Liver (tissue), 9 donors: Measurements from ENCODE around the gene CASP6. TPM values are rescaled to one million over a fixed set of nuclear protein-coding genes. Genes with fewer than 3 reads are reported as not detected.

Experiments
- DNase-seq: peaks from one replicate; pipeline ENCODE4 v3.0.0-alpha.2; 2017; ENCODE audit warnings: low spot score
- H3K27ac ChIP-seq, 2 donors: one replicate each; pipeline ENCODE4 v1.7.0; 2013; ENCODE audit warnings: inconsistent platforms in 2 of 2, low read length in 2 of 2, control low read depth in 1 of 2, low read depth in 1 of 2, mild to moderate bottlenecking in 1 of 2
- H3K27me3 ChIP-seq, 4 donors: one replicate each; pipeline versions ENCODE4 v1.6.1 to v1.7.0; 2013; ENCODE audit warnings: low read length in 3 of 4, inconsistent platforms in 1 of 4, mild to moderate bottlenecking in 1 of 4, moderate library complexity in 1 of 4; ENCODE audit not compliant: control insufficient read depth in 4 of 4, insufficient read depth in 4 of 4
- H3K36me3 ChIP-seq, 4 donors: one replicate each; pipeline versions ENCODE4 v1.6.1 to v1.7.0; 2013; ENCODE audit warnings: low read length in 3 of 4, mild to moderate bottlenecking in 3 of 4, low read depth in 1 of 4, moderate library complexity in 1 of 4; ENCODE audit not compliant: control insufficient read depth in 4 of 4, insufficient read depth in 3 of 4
- H3K4me1 ChIP-seq, 4 donors: one replicate each; pipeline versions ENCODE4 v1.6.1 to v1.7.0; 2013; ENCODE audit warnings: low read length in 3 of 4, mild to moderate bottlenecking in 3 of 4, moderate library complexity in 1 of 4; ENCODE audit not compliant: control insufficient read depth in 4 of 4, insufficient read depth in 4 of 4
- H3K4me3 ChIP-seq, 3 donors: one replicate each; pipeline versions ENCODE4 v1.6.1 to v1.7.0; 2013; ENCODE audit warnings: low read length in 3 of 3, control low read depth in 1 of 3, low read depth in 1 of 3, mild to moderate bottlenecking in 1 of 3
- H3K9ac ChIP-seq, 2 donors: one replicate each; pipeline ENCODE4 v1.7.0; 2013; ENCODE audit warnings: low read length in 2 of 2, mild to moderate bottlenecking in 2 of 2, moderate library complexity in 2 of 2, control low read depth in 1 of 2, low read depth in 1 of 2
- H3K9me3 ChIP-seq, 4 donors: one replicate each; pipeline versions ENCODE4 v1.6.1 to v1.7.0; 2013; ENCODE audit warnings: low read length in 3 of 4; ENCODE audit not compliant: control insufficient read depth in 4 of 4
- EGR1 ChIP-seq, 2 donors: IDR thresholded peaks; 2 replicates each; pipeline ENCODE4 v1.6.1; 2016 to 2018; ENCODE audit warnings: antibody characterized with exemption in 2 of 2, low read depth in 2 of 2
- FOXA1 ChIP-seq: IDR thresholded peaks from 2 replicates; pipeline ENCODE4 v1.6.1; 2016; ENCODE audit warnings: antibody characterized with exemption
- FOXA2 ChIP-seq: IDR thresholded peaks from 2 replicates; pipeline ENCODE4 v1.6.1; 2016; ENCODE audit warnings: antibody characterized with exemption
- GABPA ChIP-seq, 2 donors: IDR thresholded peaks in 1 of 2; conservative IDR thresholded peaks in 1 of 2; 2 replicates each; pipeline ENCODE4 v1.6.1; 2016; ENCODE audit warnings: antibody characterized with exemption in 2 of 2, mild to moderate bottlenecking in 1 of 2, moderate library complexity in 1 of 2
- HNF4A ChIP-seq, 2 donors: conservative IDR thresholded peaks; 2 replicates each; pipeline ENCODE4 v1.6.1; 2016; ENCODE audit warnings: antibody characterized with exemption in 2 of 2, mild to moderate bottlenecking in 2 of 2
- HNF4G ChIP-seq: IDR thresholded peaks from 2 replicates; pipeline ENCODE4 v1.6.1; 2016; ENCODE audit warnings: antibody characterized with exemption
- JUND ChIP-seq, 2 donors: IDR thresholded peaks; 2 replicates each; pipeline ENCODE4 v1.6.1; 2016; ENCODE audit warnings: antibody characterized with exemption in 2 of 2
- NR2F2 ChIP-seq: IDR thresholded peaks from 2 replicates; pipeline ENCODE4 v1.6.1; 2016; ENCODE audit warnings: antibody characterized with exemption
- RAD21 ChIP-seq, 2 donors: IDR thresholded peaks; 2 replicates each; pipeline ENCODE4 v1.6.1; 2016; ENCODE audit warnings: antibody characterized with exemption in 2 of 2, mild to moderate bottlenecking in 2 of 2
- RXRA ChIP-seq, 2 donors: IDR thresholded peaks; 2 replicates each; pipeline ENCODE4 v1.6.1; 2017 to 2018; ENCODE audit warnings: antibody characterized with exemption in 2 of 2, mild to moderate bottlenecking in 1 of 2
- SP1 ChIP-seq: IDR thresholded peaks from 2 replicates; pipeline ENCODE4 v1.6.1; 2018; ENCODE audit warnings: antibody characterized with exemption, mild to moderate bottlenecking
- TAF1 ChIP-seq: conservative IDR thresholded peaks from 2 replicates; pipeline ENCODE4 v1.6.1; 2016; ENCODE audit warnings: antibody characterized with exemption, mild to moderate bottlenecking
- YY1 ChIP-seq: IDR thresholded peaks from 2 replicates; pipeline ENCODE4 v1.6.1; 2016; ENCODE audit warnings: antibody characterized with exemption, mild to moderate bottlenecking
- WGBS: extraction: QIAGEN DNeasy Blood & Tissue Kit; methylation state at CpG from one replicate; pipeline ENCODE4 v1.1.7; 2013; 5-methylcytosine and 5-hydroxymethylcytosine counted together
- polyA plus RNA-seq, 2 donors: library from polyadenylated mRNA; stranded (reverse) in 1 of 2; unstranded in 1 of 2; fragments of 200-250 nt in 1 of 2; fragments of >200 nt in 1 of 2; fragmentation: Nextera tagmentation in 1 of 2; extraction: Ambion mirVana in 1 of 2; gene quantifications; one replicate each; pipeline versions ENCODE4 v1.2.1 to v1.2.3, GENCODE V29; 2013 to 2015
- total RNA-seq, 2 donors: library from RNA; depleted of rRNA; stranded (reverse); fragments of >200 nt; gene quantifications; one replicate each; pipeline ENCODE4 v1.2.3, GENCODE V29; 2014
- TF ChIP-seq, protein P1 (sequence below): IDR thresholded peaks from 2 replicates; pipeline ENCODE4 v1.6.1; 2016; ENCODE audit warnings: antibody characterized with exemption
- TF ChIP-seq, protein P2 (sequence below): IDR thresholded peaks from 2 replicates; pipeline ENCODE4 v1.6.1; 2016; ENCODE audit warnings: antibody characterized with exemption
- TF ChIP-seq, protein P3 (sequence below): fragments of 150-350 bp; IDR thresholded peaks from 2 replicates; pipeline ENCODE4 v1.5.1; 2017; ENCODE audit warnings: improper control_type of control experiment, low read depth, low read length; ENCODE audit not compliant: missing input control
- TF ChIP-seq, protein P4 (sequence below): IDR thresholded peaks from 2 replicates; pipeline ENCODE4 v1.6.1; 2016; ENCODE audit warnings: antibody characterized with exemption
- TF ChIP-seq, protein P5 (sequence below): IDR thresholded peaks from 2 replicates; pipeline ENCODE4 v1.6.1; 2016; ENCODE audit warnings: antibody characterized with exemption, mild to moderate bottlenecking
- donor health status: healthy.
- donor health status: healthy.
- donor health status: healthy.
- donor health status: healthy.
- donor health status: healthy.

The CASP6 gene
- total and polyA plus RNA-seq, 4 donors, result 14.9 to 20.9 (median 19.5) TPM

DNA sequence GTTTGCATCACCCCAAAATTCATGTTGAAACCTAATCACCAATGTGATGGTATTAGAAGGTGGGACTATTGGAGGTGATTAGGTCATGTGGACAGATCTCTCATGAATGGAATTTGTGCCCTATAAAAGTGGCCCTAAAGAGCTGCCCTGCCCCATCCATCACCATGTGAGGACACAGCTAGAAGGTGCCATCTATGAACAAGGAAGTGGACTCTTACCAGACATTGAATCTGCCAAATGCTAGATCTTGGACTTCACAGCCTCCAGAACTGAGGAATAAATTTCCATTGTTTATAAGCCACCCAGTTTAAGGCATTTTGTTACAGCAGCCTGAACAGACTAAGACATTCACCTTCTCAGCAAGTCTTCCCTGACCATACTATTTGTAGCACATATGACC lies 19.1 kb upstream of the CASP6 start:
- Histone ChIP-seq H3K9ac (no peak overlapping the region), H3K4me3 (no peak overlapping the region), H3K9me3 (no peaks in the 10 kb centered on the region), H3K27me3 (no peaks in the 10 kb centered on the region), H3K36me3 (peaks cover 0 to 3% (median 1%) of the 10 kb centered on the region in 4 donors), H3K27ac (no peak overlapping the region), H3K4me1 (no peaks in the 10 kb centered on the region)
- TF ChIP-seq, protein P1, sequence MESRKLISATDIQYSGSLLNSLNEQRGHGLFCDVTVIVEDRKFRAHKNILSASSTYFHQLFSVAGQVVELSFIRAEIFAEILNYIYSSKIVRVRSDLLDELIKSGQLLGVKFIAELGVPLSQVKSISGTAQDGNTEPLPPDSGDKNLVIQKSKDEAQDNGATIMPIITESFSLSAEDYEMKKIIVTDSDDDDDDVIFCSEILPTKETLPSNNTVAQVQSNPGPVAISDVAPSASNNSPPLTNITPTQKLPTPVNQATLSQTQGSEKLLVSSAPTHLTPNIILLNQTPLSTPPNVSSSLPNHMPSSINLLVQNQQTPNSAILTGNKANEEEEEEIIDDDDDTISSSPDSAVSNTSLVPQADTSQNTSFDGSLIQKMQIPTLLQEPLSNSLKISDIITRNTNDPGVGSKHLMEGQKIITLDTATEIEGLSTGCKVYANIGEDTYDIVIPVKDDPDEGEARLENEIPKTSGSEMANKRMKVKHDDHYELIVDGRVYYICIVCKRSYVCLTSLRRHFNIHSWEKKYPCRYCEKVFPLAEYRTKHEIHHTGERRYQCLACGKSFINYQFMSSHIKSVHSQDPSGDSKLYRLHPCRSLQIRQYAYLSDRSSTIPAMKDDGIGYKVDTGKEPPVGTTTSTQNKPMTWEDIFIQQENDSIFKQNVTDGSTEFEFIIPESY, result no peak
- no peak for TF ChIP-seq EGR1 (IDR thresholded peaks at IDR 0.05; ENCODE audit: low read depth in 2 of 2)
- TF ChIP-seq FOXA2, result no peak
- TF ChIP-seq GABPA (IDR thresholded peaks at IDR 0.05 in 1 of 2, conservative IDR thresholded peaks at IDR 0.05 in 1 of 2), result no peak
- TF ChIP-seq, protein P2, sequence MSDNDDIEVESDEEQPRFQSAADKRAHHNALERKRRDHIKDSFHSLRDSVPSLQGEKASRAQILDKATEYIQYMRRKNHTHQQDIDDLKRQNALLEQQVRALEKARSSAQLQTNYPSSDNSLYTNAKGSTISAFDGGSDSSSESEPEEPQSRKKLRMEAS, result no peak
- TF ChIP-seq RXRA (IDR thresholded peaks at IDR 0.05), result no peak
- no peak for TF ChIP-seq NR2F2
- TF ChIP-seq SP1, result no peak
- TF ChIP-seq, protein P3, sequence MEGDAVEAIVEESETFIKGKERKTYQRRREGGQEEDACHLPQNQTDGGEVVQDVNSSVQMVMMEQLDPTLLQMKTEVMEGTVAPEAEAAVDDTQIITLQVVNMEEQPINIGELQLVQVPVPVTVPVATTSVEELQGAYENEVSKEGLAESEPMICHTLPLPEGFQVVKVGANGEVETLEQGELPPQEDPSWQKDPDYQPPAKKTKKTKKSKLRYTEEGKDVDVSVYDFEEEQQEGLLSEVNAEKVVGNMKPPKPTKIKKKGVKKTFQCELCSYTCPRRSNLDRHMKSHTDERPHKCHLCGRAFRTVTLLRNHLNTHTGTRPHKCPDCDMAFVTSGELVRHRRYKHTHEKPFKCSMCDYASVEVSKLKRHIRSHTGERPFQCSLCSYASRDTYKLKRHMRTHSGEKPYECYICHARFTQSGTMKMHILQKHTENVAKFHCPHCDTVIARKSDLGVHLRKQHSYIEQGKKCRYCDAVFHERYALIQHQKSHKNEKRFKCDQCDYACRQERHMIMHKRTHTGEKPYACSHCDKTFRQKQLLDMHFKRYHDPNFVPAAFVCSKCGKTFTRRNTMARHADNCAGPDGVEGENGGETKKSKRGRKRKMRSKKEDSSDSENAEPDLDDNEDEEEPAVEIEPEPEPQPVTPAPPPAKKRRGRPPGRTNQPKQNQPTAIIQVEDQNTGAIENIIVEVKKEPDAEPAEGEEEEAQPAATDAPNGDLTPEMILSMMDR, result no peak
- TF ChIP-seq FOXA1, result no peak
- no peak for TF ChIP-seq HNF4G
- TF ChIP-seq, protein P4, sequence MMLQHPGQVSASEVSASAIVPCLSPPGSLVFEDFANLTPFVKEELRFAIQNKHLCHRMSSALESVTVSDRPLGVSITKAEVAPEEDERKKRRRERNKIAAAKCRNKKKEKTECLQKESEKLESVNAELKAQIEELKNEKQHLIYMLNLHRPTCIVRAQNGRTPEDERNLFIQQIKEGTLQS, result no peak
- TF ChIP-seq JUND (IDR thresholded peaks at IDR 0.05), result no peak
- TF ChIP-seq TAF1, result no peak
- no peak for TF ChIP-seq YY1
- TF ChIP-seq, protein P5, sequence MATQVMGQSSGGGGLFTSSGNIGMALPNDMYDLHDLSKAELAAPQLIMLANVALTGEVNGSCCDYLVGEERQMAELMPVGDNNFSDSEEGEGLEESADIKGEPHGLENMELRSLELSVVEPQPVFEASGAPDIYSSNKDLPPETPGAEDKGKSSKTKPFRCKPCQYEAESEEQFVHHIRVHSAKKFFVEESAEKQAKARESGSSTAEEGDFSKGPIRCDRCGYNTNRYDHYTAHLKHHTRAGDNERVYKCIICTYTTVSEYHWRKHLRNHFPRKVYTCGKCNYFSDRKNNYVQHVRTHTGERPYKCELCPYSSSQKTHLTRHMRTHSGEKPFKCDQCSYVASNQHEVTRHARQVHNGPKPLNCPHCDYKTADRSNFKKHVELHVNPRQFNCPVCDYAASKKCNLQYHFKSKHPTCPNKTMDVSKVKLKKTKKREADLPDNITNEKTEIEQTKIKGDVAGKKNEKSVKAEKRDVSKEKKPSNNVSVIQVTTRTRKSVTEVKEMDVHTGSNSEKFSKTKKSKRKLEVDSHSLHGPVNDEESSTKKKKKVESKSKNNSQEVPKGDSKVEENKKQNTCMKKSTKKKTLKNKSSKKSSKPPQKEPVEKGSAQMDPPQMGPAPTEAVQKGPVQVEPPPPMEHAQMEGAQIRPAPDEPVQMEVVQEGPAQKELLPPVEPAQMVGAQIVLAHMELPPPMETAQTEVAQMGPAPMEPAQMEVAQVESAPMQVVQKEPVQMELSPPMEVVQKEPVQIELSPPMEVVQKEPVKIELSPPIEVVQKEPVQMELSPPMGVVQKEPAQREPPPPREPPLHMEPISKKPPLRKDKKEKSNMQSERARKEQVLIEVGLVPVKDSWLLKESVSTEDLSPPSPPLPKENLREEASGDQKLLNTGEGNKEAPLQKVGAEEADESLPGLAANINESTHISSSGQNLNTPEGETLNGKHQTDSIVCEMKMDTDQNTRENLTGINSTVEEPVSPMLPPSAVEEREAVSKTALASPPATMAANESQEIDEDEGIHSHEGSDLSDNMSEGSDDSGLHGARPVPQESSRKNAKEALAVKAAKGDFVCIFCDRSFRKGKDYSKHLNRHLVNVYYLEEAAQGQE, result no peak
- TF ChIP-seq HNF4A (conservative IDR thresholded peaks at IDR 0.05), result no peak
- no peak for DNase-seq

DNA sequence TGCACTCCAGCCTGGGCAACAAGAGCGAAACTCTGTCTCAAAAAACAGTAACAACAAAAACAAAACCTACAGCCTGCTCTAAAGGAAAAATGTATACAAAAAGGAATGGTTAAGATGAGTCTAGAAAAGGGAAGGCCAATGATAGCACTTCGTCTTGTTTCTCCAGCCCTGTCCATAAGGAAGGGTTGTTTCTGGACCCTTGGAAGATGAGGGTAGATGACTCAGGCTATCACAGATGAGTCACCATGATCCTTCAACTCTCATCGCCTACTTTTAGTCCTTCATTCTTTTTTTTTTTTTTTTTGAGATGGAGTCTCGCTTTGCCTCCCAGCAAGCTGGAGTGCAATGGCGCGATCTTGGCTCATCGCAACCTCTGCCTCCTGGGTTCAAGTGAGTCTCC lies 17.8 kb upstream of the CASP6 start:
- Histone ChIP-seq H3K27me3 (no peaks in the 10 kb centered on the region), H3K36me3 (peaks cover 3 to 14% (median 11%) of the 10 kb centered on the region in 4 donors), H3K4me1 (no peaks in the 10 kb centered on the region), H3K27ac (no peak overlapping the region), H3K4me3 (no peak overlapping the region), H3K9ac (no peak overlapping the region), H3K9me3 (no peaks in the 10 kb centered on the region)
- no peak for DNase-seq
- WGBS, result 98% methylated on average over 7 of the region's 7 CpGs
- no peak for TF ChIP-seq NR2F2
- TF ChIP-seq, protein P1, result no peak
- no peak for TF ChIP-seq RXRA (IDR thresholded peaks at IDR 0.05)
- no peak for TF ChIP-seq RAD21 (IDR thresholded peaks at IDR 0.05)
- no peak for TF ChIP-seq EGR1 (IDR thresholded peaks at IDR 0.05; ENCODE audit: low read depth in 2 of 2)
- no peak for TF ChIP-seq HNF4G
